Endometrial microvascular endothelial cells (primary cell): ENCODE data around the gene SYNDIG1. TPM values are rescaled to one million over a fixed set of nuclear protein-coding genes. Genes with fewer than 3 reads are reported as not detected.

Source experiments
- in situ Hi-C: cut with HindIII; loops from 2 replicates; pipeline ENCODE4 v1.10.0; 2017; ENCODE audit warnings: low sequenced_read_pairs, low pct_unique_long_range_greater_than_20kb; ENCODE audit errors: inconsistent ontology term
- total RNA-seq: library from RNA; depleted of rRNA; stranded (reverse); fragments of >200 nt; gene quantifications from one replicate; pipeline ENCODE4 v1.2.3, GENCODE V29; 2015; ENCODE audit errors: inconsistent ontology term

SYNDIG1 gene
- total RNA-seq, 1 donor from 2014 or later, result not detected

GRCh38 chr20:24701668-24702067 is 232.2 kb downstream of the SYNDIG1 start:
- in situ Hi-C loops, result no loop called here

- in situ Hi-C loops, result no loop called here
These were observed 233.3 kb downstream of the SYNDIG1 start for GRCh38 chr20:24702501-24703283.

- in situ Hi-C loops, result no loop called here
These were observed 233.8 kb downstream of the SYNDIG1 start for GRCh38 chr20:24703284-24703610.

DNA sequence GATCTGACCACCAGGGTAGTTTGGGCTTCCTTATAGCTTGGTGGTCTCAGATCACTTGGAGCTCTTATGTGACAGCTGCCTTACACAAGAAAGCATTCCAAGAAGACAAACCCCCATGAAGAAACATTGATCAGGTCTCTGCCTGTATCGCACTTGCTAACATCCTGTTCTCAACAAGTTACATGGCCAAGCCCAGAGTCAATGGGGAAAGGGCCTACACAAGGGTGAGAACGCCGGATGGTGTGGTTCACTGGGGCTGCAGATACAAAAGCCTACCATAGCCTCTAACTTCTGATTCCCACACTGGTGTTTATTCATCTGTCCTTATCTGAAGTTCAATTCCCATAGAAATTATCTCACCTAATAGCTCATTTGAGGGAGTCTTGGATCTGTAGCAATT is 235.5 kb downstream of the SYNDIG1 start:
- in situ Hi-C loops, result no loop called here

- in situ Hi-C loops, result no loop called here
These were observed 236.1 kb downstream of the SYNDIG1 start for GRCh38 chr20:24705486-24705885.

- in situ Hi-C loops, result no loop called here
These were observed 239.2 kb downstream of the SYNDIG1 start for GRCh38 chr20:24708411-24709295.
